SU-DHL-6 (cell line): Measurements from ENCODE around the gene KIRREL2.
"Not testable (repeated sequence)": the region's sequence is repeated elsewhere in the genome, so short reads cannot be mapped to it uniquely, and the experiment has no call there.

Experiments used
- H2AFZ ChIP-seq: fragments of 200-600 bp; sonication (generic); 2 replicates; pipeline ENCODE4 v1.6.1; 2014; ENCODE audit warnings: low read depth, mild to moderate bottlenecking, moderate library complexity, mixed read lengths, antibody characterized with exemption, low read length; ENCODE audit not compliant: severe bottlenecking
- H3F3A ChIP-seq: fragments of 200-600 bp; shearing (Covaris generic); 2 replicates; pipeline ENCODE4 v1.6.0; 2016; ENCODE audit warnings: antibody characterized with exemption, mild to moderate bottlenecking; ENCODE audit not compliant: insufficient read depth
- H3K27ac ChIP-seq: fragments of 200-600 bp; sonication (generic); 2 replicates; pipeline ENCODE4 v1.5.1; 2016; ENCODE audit warnings: low read depth, mild to moderate bottlenecking, low read length, moderate library complexity, mixed read lengths
- H3K27me3 ChIP-seq: fragments of 200-600 bp; sonication (generic), shearing (Covaris generic); 2 replicates; pipeline ENCODE4 v1.6.0; 2014; ENCODE audit warnings: mild to moderate bottlenecking, low read length
- H3K36me3 ChIP-seq: fragments of 200-600 bp; sonication (generic); 2 replicates; pipeline ENCODE4 v1.6.1; 2014; ENCODE audit warnings: mild to moderate bottlenecking, low read length, mixed read lengths
- H3K4me2 ChIP-seq: fragments of 300-600, 200-600 bp; shearing (Covaris generic), sonication (generic); 2 replicates; pipeline ENCODE4 v1.6.0; 2014; ENCODE audit warnings: low read length, low read depth, mild to moderate bottlenecking; ENCODE audit not compliant: poor library complexity, severe bottlenecking
- H3K4me3 ChIP-seq: fragments of 200-600 bp; sonication (generic); 2 replicates; pipeline ENCODE4 v1.5.1; 2014; ENCODE audit warnings: antibody characterized with exemption, low read length, mild to moderate bottlenecking, mixed read lengths; ENCODE audit not compliant: insufficient read depth, poor library complexity, severe bottlenecking
- H3K79me2 ChIP-seq: fragments of 200-600 bp; sonication (generic); 2 replicates; pipeline ENCODE4 v1.6.1; 2014; ENCODE audit warnings: mild to moderate bottlenecking, low read length, moderate library complexity; ENCODE audit not compliant: insufficient read depth
- H3K9ac ChIP-seq: fragments of 200-600 bp; sonication (generic); 2 replicates; pipeline ENCODE4 v1.7.0; 2014; ENCODE audit warnings: mild to moderate bottlenecking, low read length
- H3K9me2 ChIP-seq: fragments of 200-600 bp; sonication (generic); replicated peaks from 2 replicates; pipeline ENCODE4 v1.6.1; 2014; ENCODE audit warnings: low read length; ENCODE audit not compliant: insufficient read depth
- H3K9me3 ChIP-seq: fragments of 200-600 bp; sonication (generic); 2 replicates; pipeline ENCODE4 v1.6.1; 2014; ENCODE audit warnings: low read length, mixed read lengths; ENCODE audit not compliant: insufficient read depth
- H4K20me1 ChIP-seq: fragments of 200-600 bp; sonication (generic); 2 replicates; pipeline ENCODE4 v1.6.1; 2014; ENCODE audit warnings: low read depth, mild to moderate bottlenecking, antibody characterized with exemption, low read length, moderate library complexity, mixed read lengths
- CTCF ChIP-seq: fragments of 200-600 bp; sonication (generic); IDR thresholded peaks from one replicate; pipeline ENCODE4 v1.5.1; 2017; ENCODE audit warnings: antibody characterized with exemption, mild to moderate bottlenecking, low read length, moderate library complexity; ENCODE audit not compliant: insufficient read depth, poor library complexity, severe bottlenecking
- EZH2phosphoT487 ChIP-seq: fragments of 200-600 bp; sonication (generic), shearing (Covaris generic); conservative IDR thresholded peaks from 2 replicates; pipeline ENCODE4 v1.6.1; 2018; ENCODE audit warnings: mild to moderate bottlenecking, antibody characterized with exemption, low read length, moderate library complexity, mixed read lengths

KIRREL2 gene

GRCh38 chr19:35908010-35908441 is 51.3 kb downstream of the KIRREL2 start, which contains the start of gene TYROBP:
Gene TYROBP (minus strand): TSS chr19:35908295. CDS start chr19:35908228, 67 bp downstream.
- no peaks in the 10 kb centered on the region for H4K20me1 ChIP-seq
- no peak for TF ChIP-seq EZH2phosphoT487
- no peak for TF ChIP-seq CTCF
- H3K9me3 ChIP-seq = no peaks in the 10 kb centered on the region
- no peaks in the 10 kb centered on the region for H3K36me3 ChIP-seq
- no peaks in the 10 kb centered on the region for H3K79me2 ChIP-seq
- H3K9me2 ChIP-seq = no peaks in the 10 kb centered on the region
- no peaks in the 10 kb centered on the region for H3K27me3 ChIP-seq
- peaks cover 26% of the 10 kb centered on the region for H3F3A ChIP-seq
- no peak within 1 kb of the TSS for H2AFZ ChIP-seq
- peak within 1 kb of the TSS; percentile 8; the same call in 1 of the 2 replicates for H3K9ac ChIP-seq
- H3K4me2 ChIP-seq = no peak within 1 kb of the TSS
- H3K27ac ChIP-seq = peak within 1 kb of the TSS; percentile 42; the same call in 1 of the 2 replicates
- H3K4me3 ChIP-seq = no peak within 1 kb of the TSS

DNA sequence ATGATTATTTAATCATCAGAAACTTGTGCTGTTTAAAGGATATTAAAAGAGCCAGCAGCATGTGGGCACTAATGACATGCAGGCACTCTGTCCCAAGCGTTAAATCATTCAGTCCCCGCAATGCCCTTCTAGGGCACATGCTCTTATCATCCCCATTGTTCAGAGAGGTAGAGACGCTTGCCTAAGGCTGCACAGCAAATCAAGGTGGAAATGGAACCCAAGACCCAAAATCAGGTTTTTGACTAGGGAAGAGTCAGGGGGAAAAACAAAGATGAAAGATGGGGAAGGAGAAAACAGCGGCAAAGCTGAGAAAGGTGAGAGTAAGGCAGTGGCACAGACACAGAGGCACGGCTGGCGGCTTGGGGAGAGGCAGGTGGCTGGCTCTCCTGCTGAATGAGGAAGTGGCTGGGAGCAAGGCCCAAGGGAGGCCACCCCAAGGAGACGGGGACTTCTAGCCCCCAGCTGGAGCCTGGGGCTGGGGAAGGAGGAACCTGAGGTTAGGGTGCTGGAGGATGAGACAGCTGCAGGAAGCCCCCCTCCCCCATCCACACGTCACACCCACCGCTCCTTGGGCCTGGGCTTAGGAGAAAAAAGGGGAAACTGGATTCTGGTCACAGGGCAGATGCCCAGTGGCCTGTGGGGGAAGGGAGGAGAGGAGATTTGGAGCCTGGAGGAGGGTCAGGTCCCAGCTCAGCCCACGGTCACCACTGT is 52.4 kb downstream of the KIRREL2 start:
- Histone ChIP-seq H3K36me3 (no peaks in the 10 kb centered on the region), H3K9me2 (no peaks in the 10 kb centered on the region), H3K4me3 (no peak overlapping the region), H3K9ac (peak overlapping the region; percentile 8; the same call in 1 of the 2 replicates), H4K20me1 (no peaks in the 10 kb centered on the region), H3K4me2 (peak overlapping the region; percentile 7), H3K27ac (peak overlapping the region; percentile 42; the same call in 1 of the 2 replicates), H3K27me3 (no peaks in the 10 kb centered on the region), H3F3A (peaks cover 20% of the 10 kb centered on the region), H2AFZ (no peak overlapping the region), H3K9me3 (no peaks in the 10 kb centered on the region), H3K79me2 (no peaks in the 10 kb centered on the region)
- TF ChIP-seq CTCF = no peak
- TF ChIP-seq EZH2phosphoT487 = no peak

DNA sequence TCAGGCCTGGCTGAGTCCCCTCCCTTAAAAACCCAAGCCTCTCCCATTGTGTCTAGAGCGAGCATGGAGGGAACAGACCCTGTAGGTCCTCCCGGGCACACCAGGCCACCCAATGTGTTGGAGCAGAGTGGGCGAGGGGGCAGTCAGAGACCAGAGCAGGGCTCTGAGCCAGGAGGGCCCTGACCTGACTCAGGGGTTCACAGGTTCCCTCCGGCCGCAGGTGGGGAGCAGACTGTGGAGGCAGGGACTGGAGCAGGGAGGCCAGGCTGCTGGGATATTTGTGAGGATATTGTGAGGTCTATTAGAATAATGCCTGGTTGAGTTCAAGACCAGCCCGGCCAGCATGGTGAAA is 52.9 kb downstream of the KIRREL2 start:
- H3F3A ChIP-seq = peaks cover 15% of the 10 kb centered on the region
- H3K9me2 ChIP-seq = no peaks in the 10 kb centered on the region
- H4K20me1 ChIP-seq = no peaks in the 10 kb centered on the region
- H3K4me2 ChIP-seq = peak overlapping the region; percentile 7
- H3K9ac ChIP-seq = peak overlapping the region; percentile 8; the same call in 1 of the 2 replicates
- no peak overlapping the region for H2AFZ ChIP-seq
- no peaks in the 10 kb centered on the region for H3K79me2 ChIP-seq
- 0 out of 2 replicates have a peak overlapping the region, but pooled peaks have one; percentile 42 for H3K27ac ChIP-seq
- TF ChIP-seq CTCF = no peak
- TF ChIP-seq EZH2phosphoT487 = no peak
- no peaks in the 10 kb centered on the region for H3K36me3 ChIP-seq
- H3K4me3 ChIP-seq = no peak overlapping the region
- no peaks in the 10 kb centered on the region for H3K9me3 ChIP-seq
- no peaks in the 10 kb centered on the region for H3K27me3 ChIP-seq

DNA sequence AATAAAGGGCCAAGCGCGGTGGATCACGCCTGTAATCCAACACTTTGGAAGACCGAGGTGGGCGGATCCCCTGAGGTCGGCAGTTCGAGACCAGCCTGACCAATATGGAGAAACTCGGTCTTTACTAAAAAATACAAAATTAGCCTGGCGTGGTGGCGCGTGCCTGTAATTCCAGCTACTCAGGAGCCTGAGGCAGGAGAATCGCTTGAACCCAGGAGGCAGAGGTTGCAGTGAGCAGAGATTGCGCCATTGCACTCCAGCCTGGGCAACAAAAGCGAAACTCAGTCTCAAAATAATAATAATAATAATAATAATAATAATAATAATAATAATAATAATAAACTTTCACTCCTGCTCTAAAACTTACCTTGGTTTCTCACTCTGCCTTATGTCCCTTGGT is 53.6 kb downstream of the KIRREL2 start:
- not testable (repeated sequence) for H3K27me3 ChIP-seq, H3K9me3 ChIP-seq, H3K79me2 ChIP-seq, H3K9me2 ChIP-seq, H3K27ac ChIP-seq, H4K20me1 ChIP-seq, H3F3A ChIP-seq, H3K9ac ChIP-seq, H3K4me3 ChIP-seq, H2AFZ ChIP-seq, H3K4me2 ChIP-seq, H3K36me3 ChIP-seq
